ENCODE data around the gene SP140.
"Not testable (repeated sequence)": the region's sequence is repeated elsewhere in the genome, so short reads cannot be mapped to it uniquely, and the experiment has no call there.

The SP140 gene

GRCh38 chr2:230227216-230227615, 1.7 kb downstream of the SP140 start:
- no peak for DNase-seq

- peak; percentile 24 for DNase-seq
These were observed 4.6 kb downstream of the SP140 start for GRCh38 chr2:230230087-230230486.

- no peak for DNase-seq
These were observed 5.1 kb downstream of the SP140 start for GRCh38 chr2:230230496-230231200.

- no peak for DNase-seq
These were observed 5.7 kb downstream of the SP140 start for GRCh38 chr2:230231251-230231650.

- DNase-seq: no peak
These were observed 8.7 kb downstream of the SP140 start for GRCh38 chr2:230234122-230234722.

- no peak for DNase-seq
These were observed 9.3 kb downstream of the SP140 start for GRCh38 chr2:230234845-230235244.

- DNase-seq: no peak
These were observed 18.7 kb downstream of the SP140 start for GRCh38 chr2:230244211-230244610.

GRCh38 chr2:230246206-230246605, 20.7 kb downstream of the SP140 start:
- no peak for DNase-seq

- DNase-seq: no peak
These were observed 24.7 kb downstream of the SP140 start for GRCh38 chr2:230250231-230250630.

GRCh38 chr2:230254152-230254881, 28.8 kb downstream of the SP140 start:
- DNase-seq: no peak

- DNase-seq: no peak
These were observed 31.3 kb downstream of the SP140 start for GRCh38 chr2:230256733-230257332.

GRCh38 chr2:230258483-230258882, 32.9 kb downstream of the SP140 start:
- no peak for DNase-seq

- no peak for DNase-seq
These were observed 36.7 kb downstream of the SP140 start for GRCh38 chr2:230262246-230262645.

- DNase-seq: not testable (repeated sequence)
These were observed 39.4 kb downstream of the SP140 start for GRCh38 chr2:230264945-230265344.

GRCh38 chr2:230266638-230267037, 41.1 kb downstream of the SP140 start:
- DNase-seq: no peak

GRCh38 chr2:230267059-230267458, 41.5 kb downstream of the SP140 start:
- DNase-seq: no peak

- DNase-seq: no peak
These were observed 42.0 kb downstream of the SP140 start for GRCh38 chr2:230267556-230267955.

- DNase-seq: no peak
These were observed 43.2 kb downstream of the SP140 start for GRCh38 chr2:230268606-230269243.

GRCh38 chr2:230269715-230270114, 44.2 kb downstream of the SP140 start:
- no peak for DNase-seq

- DNase-seq: no peak
These were observed 57.4 kb downstream of the SP140 start for GRCh38 chr2:230282936-230283335.

- no peak for DNase-seq
These were observed 60.5 kb downstream of the SP140 start for GRCh38 chr2:230286048-230286447.

- not testable (repeated sequence) for DNase-seq
These were observed 63.8 kb downstream of the SP140 start for GRCh38 chr2:230289311-230289710.

GRCh38 chr2:230295192-230295591, 69.7 kb downstream of the SP140 start:
- DNase-seq: no peak
